ENCODE data around the gene TGFBRAP1. TPM values are rescaled to one million over a fixed set of nuclear protein-coding genes. Genes with fewer than 3 reads are reported as not detected.

TGFBRAP1 gene
- total and polyA plus RNA-seq, 2 experiments from 2014 or later = 10.4 to 18.3 TPM

DNA sequence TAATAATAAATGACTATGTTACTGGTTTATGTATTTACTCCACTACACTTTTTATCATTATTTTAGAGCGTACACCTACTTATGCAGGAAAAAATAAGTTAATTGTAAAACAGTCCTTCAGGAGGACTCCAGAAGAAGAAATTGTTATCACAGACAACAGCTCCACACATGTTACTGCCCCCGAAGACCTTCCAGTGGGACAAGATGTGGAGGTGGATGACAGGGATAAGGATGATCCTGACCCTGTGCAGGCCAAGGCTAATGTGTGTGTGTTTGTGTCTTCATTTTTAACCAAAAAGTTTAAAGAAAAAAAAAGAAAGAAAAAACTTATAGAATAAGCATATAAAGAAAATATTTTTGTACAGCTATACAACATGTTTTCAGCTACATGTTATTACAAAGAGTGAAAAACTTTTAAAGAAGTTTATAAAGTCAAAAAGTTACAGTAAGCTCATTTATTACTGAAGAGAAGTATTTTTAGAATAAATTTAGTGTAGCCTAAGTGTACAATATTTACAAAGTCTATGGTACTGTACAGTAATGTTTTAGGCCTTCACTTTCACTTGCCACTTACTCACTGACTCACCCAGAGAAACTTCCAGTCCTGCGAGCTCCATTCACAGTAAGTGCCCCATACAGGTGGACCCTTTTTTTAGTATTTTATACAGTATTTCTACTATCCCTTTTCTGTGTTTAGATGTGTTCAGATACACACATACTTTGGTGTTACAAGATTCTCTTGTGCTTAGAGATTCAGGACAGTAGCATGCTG lies 7.5 kb downstream of the TGFBRAP1 start:
- Histone ChIP-seq H4K20me1 (ENCODE audit: insufficient read depth, poor library complexity, severe bottlenecking) (no peaks in the 10 kb centered on the region), H3K4me2 (no peak overlapping the region), H3K9me2 (replicated peaks; ENCODE audit: insufficient read depth) (no peaks in the 10 kb centered on the region), H3K27me3 (no peaks in the 10 kb centered on the region), H3K4me3 (no peak overlapping the region), H3K9me3 (ENCODE audit: low read depth) (no peaks in the 10 kb centered on the region), H3K79me2 (peaks cover 89% of the 10 kb centered on the region), H3K36me3 (replicated peaks; ENCODE audit: insufficient read depth, low read depth) (no peaks in the 10 kb centered on the region), H3K4me1 (ENCODE audit: insufficient read depth) (peaks cover 14% of the 10 kb centered on the region), H3K27ac (no peak overlapping the region), H2AFZ (no peak overlapping the region)
- WGBS (ENCODE audit: low lambda C conversion rate, missing lambda C conversion rate) = 95% methylated on average over 3 of the region's 3 CpGs
- TF ChIP-seq EZH2phosphoT487 (IDR thresholded peaks at IDR 0.05; ENCODE audit: low read depth, severe bottlenecking, unreplicated experiment) (no peak), EZH2 (IDR thresholded peaks at IDR 0.05; ENCODE audit: borderline replicate concordance) (no peak)
- TF ChIP-seq, protein P1, sequence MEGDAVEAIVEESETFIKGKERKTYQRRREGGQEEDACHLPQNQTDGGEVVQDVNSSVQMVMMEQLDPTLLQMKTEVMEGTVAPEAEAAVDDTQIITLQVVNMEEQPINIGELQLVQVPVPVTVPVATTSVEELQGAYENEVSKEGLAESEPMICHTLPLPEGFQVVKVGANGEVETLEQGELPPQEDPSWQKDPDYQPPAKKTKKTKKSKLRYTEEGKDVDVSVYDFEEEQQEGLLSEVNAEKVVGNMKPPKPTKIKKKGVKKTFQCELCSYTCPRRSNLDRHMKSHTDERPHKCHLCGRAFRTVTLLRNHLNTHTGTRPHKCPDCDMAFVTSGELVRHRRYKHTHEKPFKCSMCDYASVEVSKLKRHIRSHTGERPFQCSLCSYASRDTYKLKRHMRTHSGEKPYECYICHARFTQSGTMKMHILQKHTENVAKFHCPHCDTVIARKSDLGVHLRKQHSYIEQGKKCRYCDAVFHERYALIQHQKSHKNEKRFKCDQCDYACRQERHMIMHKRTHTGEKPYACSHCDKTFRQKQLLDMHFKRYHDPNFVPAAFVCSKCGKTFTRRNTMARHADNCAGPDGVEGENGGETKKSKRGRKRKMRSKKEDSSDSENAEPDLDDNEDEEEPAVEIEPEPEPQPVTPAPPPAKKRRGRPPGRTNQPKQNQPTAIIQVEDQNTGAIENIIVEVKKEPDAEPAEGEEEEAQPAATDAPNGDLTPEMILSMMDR (IDR thresholded peaks at IDR 0.05; ENCODE audit: poor library complexity) = no peak
- DNase-seq (ENCODE audit: low spot score) = no peak

DNA sequence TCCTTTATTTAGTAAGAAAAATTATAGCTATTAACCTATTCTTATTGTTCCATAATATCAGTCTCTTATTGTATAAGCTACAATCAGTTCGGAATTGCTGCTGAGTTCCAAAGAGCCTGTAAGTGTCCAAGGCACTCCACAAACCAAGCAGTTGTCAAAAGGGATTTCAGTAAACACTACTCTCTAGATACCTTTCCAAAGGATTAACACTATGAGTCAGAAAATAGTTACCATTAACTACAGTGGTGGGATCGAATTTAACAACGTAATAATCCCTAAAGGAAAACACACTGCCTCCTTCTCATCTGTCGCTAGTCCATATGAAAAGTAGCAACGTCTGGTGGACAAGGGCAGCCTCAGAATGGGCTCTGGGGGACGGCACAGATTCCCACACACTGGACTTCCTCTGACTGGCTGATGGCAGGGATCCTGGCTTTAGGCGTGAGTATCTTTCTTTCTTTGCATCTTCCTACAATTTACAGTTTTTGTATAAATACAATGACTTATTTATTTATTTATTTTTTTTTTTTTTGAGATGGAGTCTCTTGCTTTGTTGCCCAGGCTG lies 8.8 kb downstream of the TGFBRAP1 start:
- H3K27ac ChIP-seq = no peak overlapping the region
- H3K4me3 ChIP-seq = no peak overlapping the region
- no peak overlapping the region for H2AFZ ChIP-seq
- TF ChIP-seq EZH2 (IDR thresholded peaks at IDR 0.05; ENCODE audit: borderline replicate concordance) (no peak), EZH2phosphoT487 (IDR thresholded peaks at IDR 0.05; ENCODE audit: low read depth, severe bottlenecking, unreplicated experiment) (no peak)
- TF ChIP-seq, protein P1 (IDR thresholded peaks at IDR 0.05; ENCODE audit: poor library complexity) = no peak
- no peak for DNase-seq (ENCODE audit: low spot score)
- 34% methylated on average over 7 of the region's 7 CpGs for WGBS (ENCODE audit: low lambda C conversion rate, missing lambda C conversion rate)
- peaks cover 14% of the 10 kb centered on the region for H3K4me1 ChIP-seq (ENCODE audit: insufficient read depth)
- H3K9me3 ChIP-seq (ENCODE audit: low read depth) = no peaks in the 10 kb centered on the region
- peaks cover 89% of the 10 kb centered on the region for H3K79me2 ChIP-seq
- peak overlapping the region; percentile 28 for H3K4me2 ChIP-seq
- no peaks in the 10 kb centered on the region for H3K27me3 ChIP-seq
- H3K9me2 ChIP-seq (replicated peaks; ENCODE audit: insufficient read depth) = no peaks in the 10 kb centered on the region
- no peaks in the 10 kb centered on the region for H4K20me1 ChIP-seq (ENCODE audit: insufficient read depth, poor library complexity, severe bottlenecking)
- H3K36me3 ChIP-seq (replicated peaks; ENCODE audit: insufficient read depth, low read depth) = no peaks in the 10 kb centered on the region

DNA sequence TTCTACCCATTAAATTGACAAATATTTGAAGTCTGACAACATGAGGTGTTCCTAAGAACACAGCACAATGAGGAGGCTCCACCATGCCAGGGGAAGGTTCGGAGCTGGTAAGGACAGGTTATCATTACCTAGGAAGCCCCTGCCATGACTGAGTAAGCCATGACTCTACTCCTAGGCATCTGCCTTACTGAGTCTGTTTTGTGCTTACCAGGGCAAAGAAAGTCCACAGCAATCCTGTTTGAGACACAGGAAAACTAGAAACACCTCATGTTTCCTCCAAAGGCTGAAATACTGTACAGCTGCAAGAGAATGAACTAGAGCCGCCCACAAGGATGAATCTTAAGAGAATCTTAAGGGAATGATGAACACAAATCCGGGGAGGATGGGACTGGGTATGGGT lies 11.6 kb downstream of the TGFBRAP1 start:
- Histone ChIP-seq H2AFZ (no peak overlapping the region), H3K9me3 (ENCODE audit: low read depth) (no peaks in the 10 kb centered on the region), H3K4me1 (ENCODE audit: insufficient read depth) (peaks cover 6% of the 10 kb centered on the region), H3K36me3 (replicated peaks; ENCODE audit: insufficient read depth, low read depth) (no peaks in the 10 kb centered on the region), H4K20me1 (ENCODE audit: insufficient read depth, poor library complexity, severe bottlenecking) (no peaks in the 10 kb centered on the region), H3K79me2 (peaks cover 83% of the 10 kb centered on the region), H3K4me3 (no peak overlapping the region), H3K9me2 (replicated peaks; ENCODE audit: insufficient read depth) (no peaks in the 10 kb centered on the region), H3K4me2 (no peak overlapping the region), H3K27ac (no peak overlapping the region), H3K27me3 (no peaks in the 10 kb centered on the region)
- no peak for TF ChIP-seq EZH2 (IDR thresholded peaks at IDR 0.05; ENCODE audit: borderline replicate concordance)
- TF ChIP-seq, protein P1 (IDR thresholded peaks at IDR 0.05; ENCODE audit: poor library complexity) = no peak
- no peak for TF ChIP-seq EZH2phosphoT487 (IDR thresholded peaks at IDR 0.05; ENCODE audit: low read depth, severe bottlenecking, unreplicated experiment)
- WGBS (ENCODE audit: low lambda C conversion rate, missing lambda C conversion rate) = 91% methylated on average over 3 of the region's 3 CpGs
- DNase-seq (ENCODE audit: low spot score) = no peak

Data from hepatocyte (in vitro differentiated cells).